ENCODE results near the gene SPINT3. TPM values are rescaled to one million over a fixed set of nuclear protein-coding genes. Genes with fewer than 3 reads are reported as not detected.

SPINT3 gene
- total and polyA plus RNA-seq, 7 donors: not detected

DNA sequence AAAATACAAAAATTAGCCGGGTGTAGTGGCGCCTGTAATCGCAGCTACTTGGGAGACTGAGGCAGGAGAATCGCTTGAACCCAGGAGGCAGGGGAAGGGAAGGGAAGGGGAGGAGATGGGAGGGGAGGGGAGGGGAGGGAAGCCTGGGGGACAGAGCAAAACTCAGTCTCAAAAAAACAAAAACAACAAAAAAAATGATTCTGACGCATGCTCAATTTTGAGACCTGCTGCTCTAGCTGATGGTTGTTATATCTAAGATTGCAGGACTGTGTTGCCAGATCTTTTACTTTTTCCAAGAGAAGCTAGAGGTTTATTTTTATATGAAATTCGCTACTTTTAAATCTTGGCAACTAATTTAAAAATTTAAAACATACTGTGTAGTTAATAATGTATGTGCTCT lies 48.2 kb downstream of the SPINT3 start:
- intact Hi-C loops (cut with DNase I): no loop called here
- Histone ChIP-seq H3K9me3 (no peaks in the 10 kb centered on the region), H3K36me3 (ENCODE audit: insufficient read depth in 1 of 2, low read depth in 1 of 2) (no peaks in the 10 kb centered on the region), H3K27ac (no peak overlapping the region), H3K4me3 (no peak overlapping the region), H3K27me3 (ENCODE audit: insufficient read depth in 3 of 3, low read length in 2 of 3) (peaks cover 3 to 59% (median 12%) of the 10 kb centered on the region in 3 donors), H3K4me1 (peaks cover 18% of the 10 kb centered on the region)
- no peak for DNase-seq
- no peak for ATAC-seq
- TF ChIP-seq, protein P1, sequence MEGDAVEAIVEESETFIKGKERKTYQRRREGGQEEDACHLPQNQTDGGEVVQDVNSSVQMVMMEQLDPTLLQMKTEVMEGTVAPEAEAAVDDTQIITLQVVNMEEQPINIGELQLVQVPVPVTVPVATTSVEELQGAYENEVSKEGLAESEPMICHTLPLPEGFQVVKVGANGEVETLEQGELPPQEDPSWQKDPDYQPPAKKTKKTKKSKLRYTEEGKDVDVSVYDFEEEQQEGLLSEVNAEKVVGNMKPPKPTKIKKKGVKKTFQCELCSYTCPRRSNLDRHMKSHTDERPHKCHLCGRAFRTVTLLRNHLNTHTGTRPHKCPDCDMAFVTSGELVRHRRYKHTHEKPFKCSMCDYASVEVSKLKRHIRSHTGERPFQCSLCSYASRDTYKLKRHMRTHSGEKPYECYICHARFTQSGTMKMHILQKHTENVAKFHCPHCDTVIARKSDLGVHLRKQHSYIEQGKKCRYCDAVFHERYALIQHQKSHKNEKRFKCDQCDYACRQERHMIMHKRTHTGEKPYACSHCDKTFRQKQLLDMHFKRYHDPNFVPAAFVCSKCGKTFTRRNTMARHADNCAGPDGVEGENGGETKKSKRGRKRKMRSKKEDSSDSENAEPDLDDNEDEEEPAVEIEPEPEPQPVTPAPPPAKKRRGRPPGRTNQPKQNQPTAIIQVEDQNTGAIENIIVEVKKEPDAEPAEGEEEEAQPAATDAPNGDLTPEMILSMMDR (IDR thresholded peaks at IDR 0.05): no peak
- WGBS, 3 donors: 87 to 91% (median 89%) methylated on average over 6 of the region's 6 CpGs

DNA sequence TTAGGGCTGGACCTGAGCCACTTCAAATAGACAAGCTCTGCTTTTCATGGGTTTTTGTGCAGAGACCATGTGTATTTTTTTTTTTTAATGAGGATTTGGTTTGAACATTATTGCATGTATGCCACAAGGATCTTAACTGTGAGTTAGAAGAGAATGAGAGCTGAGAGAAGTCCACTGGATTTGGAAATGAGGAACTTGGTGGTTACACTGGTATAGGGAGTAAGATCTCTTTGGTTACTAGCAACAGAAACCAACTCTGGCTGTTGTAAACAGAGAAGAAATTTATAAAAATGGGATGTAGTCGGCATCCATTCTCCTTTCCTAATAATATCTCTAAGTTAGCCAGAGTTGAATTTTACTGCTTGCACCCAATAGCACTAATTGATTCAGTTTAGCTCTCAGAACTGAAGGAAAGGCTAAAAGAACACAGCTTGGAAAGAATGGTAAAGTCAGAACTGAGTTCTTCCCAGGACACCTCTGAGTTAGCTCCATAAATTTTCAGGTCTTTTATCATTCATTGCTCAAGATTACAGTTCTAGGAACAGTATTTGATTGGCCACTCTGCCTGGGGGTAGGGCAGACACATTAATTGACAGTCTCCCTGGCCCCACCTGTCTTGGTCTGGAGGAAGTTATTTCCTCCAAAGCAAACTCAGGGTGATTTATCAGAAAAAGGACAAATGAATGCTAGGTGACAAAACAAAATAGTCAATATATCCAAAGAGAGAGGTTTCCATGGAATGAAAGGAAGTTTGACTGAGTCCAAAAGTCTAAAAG lies 49.7 kb downstream of the SPINT3 start:
- intact Hi-C loops (cut with DNase I): no loop called here
- Histone ChIP-seq H3K4me3 (no peak overlapping the region), H3K4me1 (peaks cover 13% of the 10 kb centered on the region), H3K9me3 (no peaks in the 10 kb centered on the region), H3K36me3 (ENCODE audit: insufficient read depth in 1 of 2, low read depth in 1 of 2) (no peaks in the 10 kb centered on the region), H3K27ac (no peak overlapping the region), H3K27me3 (ENCODE audit: insufficient read depth in 3 of 3, low read length in 2 of 3) (peaks cover 3 to 44% (median 8%) of the 10 kb centered on the region in 3 donors)
- ATAC-seq (no peak), DNase-seq (no peak)
- TF ChIP-seq, protein P1 (IDR thresholded peaks at IDR 0.05): no peak
- 47 to 77% (median 74%) methylated on average over 1 of the region's 1 CpG for WGBS, 3 donors

DNA sequence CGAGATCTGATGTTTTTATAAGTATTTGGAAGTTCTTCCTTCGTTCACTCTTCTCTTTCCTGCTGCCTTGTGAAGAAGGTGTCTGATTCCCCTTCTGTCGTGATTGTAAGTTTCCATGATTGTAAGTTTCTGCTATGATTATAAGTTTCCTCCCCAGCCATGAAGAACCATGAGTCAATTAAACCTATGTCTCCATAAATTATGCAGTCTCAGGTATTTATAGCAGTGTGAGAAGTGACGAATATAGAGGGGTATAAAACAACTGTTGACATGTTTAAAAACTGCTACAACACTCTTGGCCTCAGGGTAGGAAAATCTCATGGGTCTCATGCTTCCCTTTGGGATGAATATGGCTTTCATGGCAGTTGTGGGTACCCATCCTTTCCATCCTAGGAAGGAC lies 51.7 kb downstream of the SPINT3 start:
- ATAC-seq (no peak), DNase-seq (no peak)
- no peaks in the 10 kb centered on the region for H3K36me3 ChIP-seq (ENCODE audit: insufficient read depth in 1 of 2, low read depth in 1 of 2)
- H3K4me3 ChIP-seq: no peak overlapping the region
- no peak overlapping the region for H3K27ac ChIP-seq
- intact Hi-C loops (cut with DNase I): no loop called here
- H3K4me1 ChIP-seq: no peaks in the 10 kb centered on the region
- H3K27me3 ChIP-seq (ENCODE audit: insufficient read depth in 3 of 3, low read length in 2 of 3): peaks cover 0 to 24% (median 3%) of the 10 kb centered on the region in 3 donors
- H3K9me3 ChIP-seq: no peaks in the 10 kb centered on the region
- WGBS, 3 donors: 59 to 68% (median 60%) methylated on average over 4 of the region's 4 CpGs
- TF ChIP-seq, protein P1 (IDR thresholded peaks at IDR 0.05): no peak

GRCh38 chr20:45462711-45463509 lies 52.5 kb downstream of the SPINT3 start:
- TF ChIP-seq, protein P1 (IDR thresholded peaks at IDR 0.05): no peak
- H3K9me3 ChIP-seq: no peaks in the 10 kb centered on the region
- DNase-seq: no peak
- intact Hi-C loops (cut with DNase I): no loop called here
- peaks cover 0 to 16% (median 3%) of the 10 kb centered on the region in 3 donors for H3K27me3 ChIP-seq (ENCODE audit: insufficient read depth in 3 of 3, low read length in 2 of 3)
- 67 to 75% (median 71%) methylated on average over 6 of the region's 6 CpGs for WGBS, 3 donors
- H3K4me3 ChIP-seq: no peak overlapping the region
- no peak overlapping the region for H3K27ac ChIP-seq
- H3K36me3 ChIP-seq (ENCODE audit: insufficient read depth in 1 of 2, low read depth in 1 of 2): no peaks in the 10 kb centered on the region
- no peaks in the 10 kb centered on the region for H3K4me1 ChIP-seq
- no peak for ATAC-seq

Other genes starting within 250 kb of the SPINT3 start
- under 1 TPM in 1 of 4 donors, not detected in 3; 0.22 TPM for gene RBPJL, start 208.8 kb downstream of the SPINT3 start, total RNA-seq
- gene RBPJL, start 208.8 kb downstream of the SPINT3 start, polyA plus RNA-seq: under 1 TPM in 2 of 3 donors, not detected in 1; 0.04 TPM
- not detected for gene MATN4, start 207.3 kb downstream of the SPINT3 start, total RNA-seq
- not detected for gene MATN4, start 207.3 kb downstream of the SPINT3 start, polyA plus RNA-seq
- 100 to 1,000 TPM in 2 of 4 donors, 10 to 100 TPM in 2; 32.2 to 283 (median 161) TPM for gene SDC4, start 167.2 kb downstream of the SPINT3 start, total RNA-seq
- gene SDC4, start 167.2 kb downstream of the SPINT3 start, polyA plus RNA-seq: 100 to 1,000 TPM in 1 of 3 donors, 10 to 100 TPM in 2; 41.6 to 323 (median 63.9) TPM
- gene SYS1, start 152.5 kb downstream of the SPINT3 start, total RNA-seq: 10 to 100 TPM; 17.1 to 29.6 (median 22.9) TPM
- gene SYS1, start 152.5 kb downstream of the SPINT3 start, polyA plus RNA-seq: 10 to 100 TPM; 40.9 to 73.3 (median 58.1) TPM
- under 1 TPM in 2 of 4 donors, not detected in 2; 0.38 to 0.69 TPM for gene TP53TG5, start 137.3 kb downstream of the SPINT3 start, total RNA-seq
- gene TP53TG5, start 137.3 kb downstream of the SPINT3 start, polyA plus RNA-seq: 1 to 10 TPM in 1 of 3 donors, under 1 TPM in 2; 0.12 to 1.0 (median 0.16) TPM
- gene DBNDD2, start 107.3 kb downstream of the SPINT3 start, total RNA-seq: 100 to 1,000 TPM; 108 to 180 (median 163) TPM
- 100 to 1,000 TPM; 151 to 230 (median 162) TPM for gene DBNDD2, start 107.3 kb downstream of the SPINT3 start, polyA plus RNA-seq
- gene PIGT, start 99.5 kb downstream of the SPINT3 start, total RNA-seq: 10 to 100 TPM; 48.0 to 74.9 (median 57.1) TPM
- gene PIGT, start 99.5 kb downstream of the SPINT3 start, polyA plus RNA-seq: 100 to 1,000 TPM in 1 of 3 donors, 10 to 100 TPM in 2; 57.3 to 113 (median 94.7) TPM
- under 1 TPM in 2 of 4 donors, not detected in 2; 0.44 to 0.74 TPM for gene WFDC2, start 45.9 kb downstream of the SPINT3 start, total RNA-seq
- gene WFDC2, start 45.9 kb downstream of the SPINT3 start, polyA plus RNA-seq: under 1 TPM in 2 of 3 donors, not detected in 1; 0.22 to 0.31 TPM
- gene WFDC6, start 23.9 kb upstream of the SPINT3 start, total RNA-seq: not detected
- gene WFDC6, start 23.9 kb upstream of the SPINT3 start, polyA plus RNA-seq: not detected
- not detected for gene EPPIN, start 31.8 kb upstream of the SPINT3 start, total RNA-seq
- not detected for gene EPPIN, start 31.8 kb upstream of the SPINT3 start, polyA plus RNA-seq
- not detected for gene WFDC8, start 63.7 kb upstream of the SPINT3 start, total RNA-seq
- not detected for gene WFDC8, start 63.7 kb upstream of the SPINT3 start, polyA plus RNA-seq
- gene WFDC10A, start 114.1 kb upstream of the SPINT3 start, total RNA-seq: not detected
- not detected for gene WFDC10A, start 114.1 kb upstream of the SPINT3 start, polyA plus RNA-seq
- not detected for gene WFDC9, start 115.7 kb upstream of the SPINT3 start, total RNA-seq
- gene WFDC9, start 115.7 kb upstream of the SPINT3 start, polyA plus RNA-seq: not detected
- gene WFDC11, start 154.6 kb upstream of the SPINT3 start, total RNA-seq: not detected
- not detected for gene WFDC11, start 154.6 kb upstream of the SPINT3 start, polyA plus RNA-seq
- not detected for gene WFDC13, start 186.4 kb upstream of the SPINT3 start, total RNA-seq
- not detected for gene WFDC13, start 186.4 kb upstream of the SPINT3 start, polyA plus RNA-seq
- gene WFDC10B, start 189.4 kb upstream of the SPINT3 start, total RNA-seq: not detected
- not detected for gene WFDC10B, start 189.4 kb upstream of the SPINT3 start, polyA plus RNA-seq
- gene SPINT4, start 206.7 kb upstream of the SPINT3 start, total RNA-seq: not detected
- not detected for gene SPINT4, start 206.7 kb upstream of the SPINT3 start, polyA plus RNA-seq